SHP77 (cell line): ENCODE data around the gene MX1.
"Not testable (repeated sequence)": the region's sequence is repeated elsewhere in the genome, so short reads cannot be mapped to it uniquely, and the experiment has no call there.

ENCODE experiments used
- DNase-seq, 2 experiments: peaks; one replicate each; lab custom pipeline; 2025; lab: John Stamatoyannopoulos, UW

MX1 gene

DNA sequence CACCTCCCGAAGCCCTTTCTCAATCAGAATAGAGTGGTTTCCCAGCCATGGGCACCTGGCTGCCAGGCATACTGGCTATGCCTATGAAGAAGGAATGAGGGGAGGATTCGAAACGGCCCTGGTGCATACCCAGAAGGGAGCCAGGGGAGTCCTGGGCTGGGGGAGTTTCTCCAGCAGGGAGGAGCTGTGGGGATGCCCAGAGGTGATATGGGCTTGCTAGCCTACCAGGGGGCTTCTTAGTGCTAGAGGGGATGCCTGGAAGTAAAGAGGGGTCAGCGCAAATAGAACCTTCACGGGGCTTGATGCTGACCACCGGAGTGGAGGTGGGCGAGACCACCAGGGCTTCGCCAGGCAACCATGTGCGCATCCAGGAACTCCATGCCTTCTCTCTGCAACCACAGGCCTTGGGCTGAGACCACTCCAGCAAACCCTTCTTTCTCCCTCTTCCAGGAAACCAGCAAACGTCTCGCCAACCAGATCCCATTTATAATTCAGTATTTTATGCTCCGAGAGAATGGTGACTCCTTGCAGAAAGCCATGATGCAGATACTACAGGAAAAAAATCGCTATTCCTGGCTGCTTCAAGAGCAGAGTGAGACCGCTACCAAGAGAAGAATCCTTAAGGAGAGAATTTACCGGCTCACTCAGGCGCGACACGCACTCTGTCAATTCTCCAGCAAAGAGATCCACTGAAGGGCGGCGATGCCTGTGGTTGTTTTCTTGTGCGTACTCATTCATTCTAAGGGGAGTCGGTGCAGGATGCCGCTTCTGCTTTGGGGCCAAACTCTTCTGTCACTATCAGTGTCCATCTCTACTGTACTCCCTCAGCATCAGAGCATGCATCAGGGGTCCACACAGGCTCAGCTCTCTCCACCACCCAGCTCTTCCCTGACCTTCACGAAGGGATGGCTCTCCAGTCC is 18.2 kb upstream of the MX1 start:
- no peak for DNase-seq

- DNase-seq, result no peak
Observed at GRCh38 chr21:41410361-41410760, 15.7 kb upstream of the MX1 start.

DNA sequence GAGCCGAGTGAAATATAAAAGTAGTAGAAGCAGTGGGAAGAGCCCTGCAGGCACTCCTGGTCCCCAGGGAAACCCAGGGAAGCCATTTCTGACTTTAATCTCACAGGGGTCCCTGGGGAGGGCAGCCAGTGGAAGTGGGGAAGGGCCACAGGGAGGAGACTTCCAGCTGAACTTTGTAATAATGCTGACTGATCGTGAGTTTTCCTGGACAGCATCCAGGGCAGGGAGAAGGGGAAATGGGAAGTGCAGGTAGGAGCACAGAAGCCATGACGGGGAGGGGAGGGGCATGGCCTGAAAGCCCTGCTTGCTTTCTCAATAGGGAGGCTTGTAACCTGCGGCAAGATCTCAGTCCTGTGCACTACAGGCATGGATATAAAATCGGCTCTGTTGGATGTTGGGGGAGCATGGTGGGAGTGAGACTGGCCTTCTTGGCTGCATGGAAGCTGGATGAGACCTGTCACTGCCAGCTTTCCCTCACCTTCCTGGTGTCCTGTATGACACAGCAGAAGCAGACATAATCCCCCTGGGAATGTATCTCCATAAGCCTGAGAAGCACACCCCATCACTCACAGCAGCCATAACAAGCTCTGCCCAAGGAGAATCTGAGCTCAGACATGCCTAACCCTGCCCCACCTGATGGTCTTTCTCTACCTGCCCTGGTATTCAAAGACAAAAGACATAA is 15.1 kb upstream of the MX1 start:
- no peak for DNase-seq

DNA sequence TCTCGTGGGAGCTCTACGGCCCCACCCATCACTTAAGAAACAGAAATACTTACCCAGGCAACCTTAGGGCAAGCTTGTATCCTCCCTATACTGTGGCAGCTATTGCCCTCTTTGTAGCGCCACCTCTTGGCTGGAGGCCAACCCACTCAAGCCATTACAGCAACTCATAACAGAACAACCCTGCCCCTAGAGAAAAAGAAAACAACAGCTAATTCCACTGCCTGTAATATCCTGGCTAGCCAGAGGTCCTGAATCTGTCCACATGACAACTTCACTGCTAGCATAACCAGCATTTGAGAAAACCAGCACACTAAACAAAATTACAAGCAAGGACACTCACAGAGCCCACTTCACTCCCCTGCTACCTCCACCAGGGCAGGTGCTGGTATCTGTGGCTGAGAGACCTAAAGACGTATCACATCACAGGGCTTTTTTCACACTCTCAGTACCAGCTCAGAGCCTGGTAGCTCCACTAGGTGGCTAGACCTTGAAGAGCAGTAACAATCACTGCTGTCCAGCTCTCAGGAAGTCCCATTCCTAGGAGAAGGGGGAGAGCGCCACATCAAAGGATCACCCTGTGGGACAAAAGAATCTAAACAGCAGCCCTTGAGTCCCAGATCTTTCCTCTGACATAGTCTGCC is 14.5 kb upstream of the MX1 start:
- peak; percentile 5 to 13 for DNase-seq

DNA sequence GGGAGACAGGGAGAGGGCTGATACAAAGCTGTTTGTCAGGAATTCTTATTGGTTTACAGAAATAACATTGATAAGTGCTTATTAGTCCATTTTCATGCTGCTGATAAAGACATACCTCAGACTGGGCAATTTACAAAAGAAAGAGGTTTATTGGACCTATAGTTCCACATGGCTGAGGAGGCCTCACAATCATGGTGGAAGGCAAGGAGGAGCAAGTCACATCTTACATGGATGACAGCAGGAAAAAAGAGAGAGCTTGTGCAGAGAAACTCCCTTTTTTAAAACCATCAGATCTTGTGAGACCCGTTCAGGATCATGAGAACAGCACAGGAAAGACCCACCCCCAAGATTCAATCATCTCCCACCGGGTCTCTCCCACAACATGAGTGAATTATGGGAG is 8.5 kb upstream of the MX1 start:
- not testable (repeated sequence) for DNase-seq

DNA sequence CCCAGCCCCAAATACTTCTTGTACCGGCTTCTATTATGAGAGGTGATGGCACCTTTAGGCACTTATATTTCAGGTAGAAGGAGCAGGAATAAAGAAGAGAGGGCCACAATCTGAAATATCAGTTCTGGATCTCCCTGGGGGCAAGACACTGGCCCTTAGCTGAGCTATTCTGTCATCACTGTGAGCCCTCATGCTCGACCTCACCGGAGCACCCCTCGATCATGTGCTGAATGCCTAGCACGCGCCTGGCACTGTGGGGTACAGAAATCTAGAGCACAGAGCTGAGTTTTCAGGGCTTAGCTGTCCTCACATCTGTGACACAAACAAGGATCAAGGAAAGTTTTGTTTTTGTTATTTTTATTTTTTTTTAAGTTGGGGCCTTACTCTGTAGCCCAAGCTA is 7.6 kb upstream of the MX1 start:
- no peak for DNase-seq

GRCh38 chr21:41418956-41419680 is 6.9 kb upstream of the MX1 start:
- no peak for DNase-seq

DNA sequence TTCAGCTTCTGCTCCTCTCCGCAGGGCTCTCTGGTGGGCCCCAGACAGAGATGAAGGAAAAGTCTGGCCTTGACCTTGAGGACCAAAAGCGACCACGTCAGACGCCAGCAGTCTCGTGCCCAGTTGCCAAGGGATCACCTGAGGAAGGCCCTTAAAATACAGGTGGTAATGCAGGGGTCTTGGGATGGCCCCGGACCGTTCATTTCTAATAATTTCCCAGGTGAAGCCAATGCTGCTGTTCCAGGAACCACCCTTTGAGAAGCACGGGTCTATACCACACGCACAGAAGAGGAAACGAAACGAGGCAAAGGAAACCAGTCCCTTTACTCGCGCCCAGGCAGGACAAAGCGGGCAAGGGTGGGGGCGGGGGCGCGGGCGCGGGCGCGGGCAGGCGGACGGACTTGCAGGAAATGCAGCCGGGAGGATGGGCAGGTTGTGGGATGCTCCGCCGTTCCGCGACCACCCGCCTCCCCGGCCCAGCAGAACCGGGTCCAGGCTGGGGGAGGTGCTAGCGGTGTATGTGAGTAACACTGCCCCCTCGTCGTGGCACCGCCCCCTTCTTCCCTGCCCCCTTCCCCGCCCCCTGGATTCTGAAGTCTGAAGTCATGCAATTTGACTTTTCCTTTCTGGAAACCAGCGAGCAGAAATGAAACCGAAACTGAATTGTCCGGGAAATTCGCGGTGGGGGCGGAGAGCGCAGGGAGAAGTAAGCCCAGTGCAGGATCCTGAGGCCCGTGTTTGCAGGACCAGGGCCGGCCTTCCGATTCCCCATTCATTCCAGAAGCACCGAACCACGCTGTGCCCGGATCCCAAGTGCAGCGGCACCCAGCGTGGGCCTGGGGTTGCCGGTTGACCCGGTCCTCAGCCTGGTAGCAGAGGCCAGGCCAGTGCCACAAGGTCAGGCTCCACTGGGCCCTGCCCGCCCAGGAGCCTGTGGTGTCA is 5.8 kb upstream of the MX1 start:
- peak in 1 of 2 experiments; percentile 28 for DNase-seq

DNA sequence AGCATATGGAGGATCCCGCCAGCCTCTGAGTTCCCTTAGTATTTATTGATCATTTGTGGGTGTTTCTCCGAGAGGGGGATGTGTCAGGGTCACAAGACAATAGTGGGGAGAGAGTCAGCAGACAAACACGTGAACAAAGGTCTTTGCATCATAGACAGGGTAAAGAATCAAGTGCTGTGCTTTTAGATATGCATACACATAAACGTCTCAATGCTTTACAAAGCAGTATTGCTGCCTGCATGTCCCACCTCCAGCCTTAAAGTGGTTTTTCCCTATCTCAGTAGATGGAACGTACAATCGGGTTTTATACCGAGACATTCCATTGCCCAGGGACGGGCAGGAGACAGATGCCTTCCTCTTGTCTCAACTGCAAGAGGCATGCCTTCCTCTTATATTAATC is 5.0 kb upstream of the MX1 start:
- not testable (repeated sequence) for DNase-seq

DNA sequence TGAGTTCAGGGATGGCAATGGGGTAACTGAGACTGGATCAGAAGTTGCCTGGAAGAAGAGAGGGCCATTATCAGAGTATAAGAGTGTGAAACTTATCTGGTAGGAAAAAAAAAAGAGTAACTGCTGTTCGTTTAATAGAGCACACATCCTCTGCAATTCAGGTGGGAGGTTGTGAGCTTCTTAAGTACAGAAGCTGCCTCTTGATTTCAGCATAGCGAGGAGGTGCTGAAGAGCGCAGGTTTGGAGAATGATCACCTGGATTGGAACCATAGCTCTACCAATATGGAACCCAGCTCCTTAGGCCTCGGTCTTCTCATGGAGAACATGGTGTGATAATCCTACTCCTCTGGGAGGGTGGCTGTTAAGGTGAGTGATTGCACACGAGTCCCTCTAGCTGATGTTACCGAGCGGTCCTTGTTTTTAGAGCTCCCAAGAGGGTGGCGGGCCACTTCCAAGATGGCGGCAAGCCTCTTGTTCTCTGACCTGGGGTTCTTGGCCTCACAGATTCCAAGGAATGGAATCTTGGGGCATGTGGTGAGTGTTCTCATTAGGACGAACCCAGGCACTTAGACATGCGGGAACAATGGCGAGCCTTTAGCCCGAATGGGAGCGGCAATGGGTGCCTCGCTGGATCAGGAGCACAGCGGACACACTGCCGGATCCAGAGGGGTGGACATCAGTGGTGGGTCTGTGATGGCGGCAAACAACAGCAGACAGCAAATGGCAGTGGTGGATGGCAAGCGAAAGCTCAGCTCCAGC is 3.3 kb upstream of the MX1 start:
- no peak for DNase-seq

GRCh38 chr21:41423305-41423636 is 2.8 kb upstream of the MX1 start:
- not testable (repeated sequence) for DNase-seq

DNA sequence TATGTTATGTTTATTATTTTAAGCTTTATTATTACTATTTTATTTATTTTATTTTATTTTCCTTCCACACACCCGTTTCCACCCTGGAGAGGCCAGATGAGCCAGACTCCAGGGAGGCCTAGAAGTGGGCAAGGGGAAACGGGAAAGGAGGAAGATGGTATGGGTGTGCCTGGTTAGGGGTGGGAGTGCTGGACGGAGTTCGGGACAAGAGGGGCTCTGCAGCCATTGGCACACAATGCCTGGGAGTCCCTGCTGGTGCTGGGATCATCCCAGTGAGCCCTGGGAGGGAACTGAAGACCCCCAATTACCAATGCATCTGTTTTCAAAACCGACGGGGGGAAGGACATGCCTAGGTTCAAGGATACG is 468 bp upstream of the MX1 start:
- DNase-seq, result no peak

GRCh38 chr21:41426676-41427404 is 801 bp downstream of the MX1 start:
- DNase-seq, result no peak

- no peak for DNase-seq
Observed at GRCh38 chr21:41427556-41427955, 1.5 kb downstream of the MX1 start.

- no peak for DNase-seq
Observed at GRCh38 chr21:41428311-41428710, 2.3 kb downstream of the MX1 start.

- DNase-seq, result no peak
Observed at GRCh38 chr21:41428847-41429246, 2.8 kb downstream of the MX1 start.

DNA sequence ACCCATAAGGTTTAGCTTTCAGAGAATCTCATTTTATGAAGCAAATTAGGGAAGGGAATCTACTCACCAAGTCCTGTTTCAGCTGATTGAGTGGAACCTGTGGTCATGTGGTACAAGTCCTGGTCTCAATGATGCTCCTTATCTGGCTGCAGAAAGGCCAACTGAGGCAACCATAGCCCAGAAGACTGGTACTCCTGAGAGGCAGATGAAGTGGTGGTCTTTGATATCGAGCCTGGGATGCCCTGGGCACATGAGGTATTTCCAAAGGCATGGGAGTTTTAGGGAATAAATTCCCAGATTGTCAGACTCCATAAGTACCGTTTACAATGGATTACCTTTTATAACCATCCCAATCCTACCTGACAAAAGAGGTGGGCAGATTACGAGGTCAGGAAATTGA is 3.3 kb downstream of the MX1 start:
- DNase-seq, result no peak

DNA sequence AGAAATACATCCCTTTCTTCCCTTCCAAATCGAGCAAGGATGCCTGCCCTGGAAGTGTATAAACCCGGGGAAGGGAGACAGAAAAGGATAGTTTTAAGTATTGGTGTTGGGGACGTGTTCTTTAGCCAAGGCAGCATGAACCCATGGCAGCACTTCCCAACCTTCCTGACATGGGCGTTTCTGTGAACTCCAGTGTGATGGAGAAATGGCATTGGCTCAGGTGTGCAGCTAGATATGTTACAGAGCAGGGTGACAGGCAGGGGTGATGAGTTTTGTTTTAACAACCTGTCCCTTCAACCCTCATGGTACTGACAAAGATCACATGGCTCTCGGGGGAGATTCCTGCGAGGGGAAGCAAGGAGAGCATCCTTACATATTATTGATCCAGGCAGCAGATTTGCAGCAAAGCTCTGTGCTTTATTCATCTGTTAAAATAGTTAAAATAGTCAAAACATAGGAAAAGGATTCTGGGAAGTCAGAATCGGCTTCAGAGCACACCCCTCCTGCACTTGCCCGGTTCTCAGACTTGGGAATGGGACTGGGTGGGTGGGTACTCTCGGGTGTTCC is 4.0 kb downstream of the MX1 start:
- DNase-seq, result no peak

GRCh38 chr21:41431788-41432548 is 5.9 kb downstream of the MX1 start:
- DNase-seq, result no peak
